ENCODE data around the gene TMEM147.

Gene TMEM147

GRCh38 chr19:35557539-35558399 lies 12.3 kb downstream of the TMEM147 start:
- DNase-seq (ENCODE audit: extremely low read depth, low read depth) = no peak
- TF ChIP-seq CTCF (IDR thresholded peaks at IDR 0.05; ENCODE audit: low read depth, low read length, missing control alignments) = no peak
- peak overlapping the region; percentile 22; the same call in 1 of the 2 replicates for H3K4me3 ChIP-seq (replicated peaks; ENCODE audit: low read depth, low read length)

- H3K4me3 ChIP-seq (replicated peaks; ENCODE audit: low read depth, low read length) = no peak overlapping the region
These were observed 13.2 kb downstream of the TMEM147 start for GRCh38 chr19:35558400-35559280.

GRCh38 chr19:35559281-35559659 lies 13.8 kb downstream of the TMEM147 start:
- H3K4me3 ChIP-seq (replicated peaks; ENCODE audit: low read depth, low read length) = no peak overlapping the region
- no peak for DNase-seq (ENCODE audit: extremely low read depth, low read depth)
- TF ChIP-seq CTCF (IDR thresholded peaks at IDR 0.05; ENCODE audit: low read depth, low read length, missing control alignments) = no peak

More at GRCh38 chr19:35558400-35559280, 13.2 kb downstream of the TMEM147 start:
- TF ChIP-seq CTCF (IDR thresholded peaks at IDR 0.05; ENCODE audit: low read depth, low read length, missing control alignments) = no peak
- no peak for DNase-seq (ENCODE audit: extremely low read depth, low read depth)

GRCh38 chr19:35559781-35560180 lies 14.4 kb downstream of the TMEM147 start:
- no peak for TF ChIP-seq CTCF (IDR thresholded peaks at IDR 0.05; ENCODE audit: low read depth, low read length, missing control alignments)

GRCh38 chr19:35560271-35560670 lies 14.8 kb downstream of the TMEM147 start:
- TF ChIP-seq CTCF (IDR thresholded peaks at IDR 0.05; ENCODE audit: low read depth, low read length, missing control alignments) = no peak
- H3K4me3 ChIP-seq (replicated peaks; ENCODE audit: low read depth, low read length) = no peak overlapping the region
- no peak for DNase-seq (ENCODE audit: extremely low read depth, low read depth)

More at GRCh38 chr19:35559781-35560180, 14.4 kb downstream of the TMEM147 start:
- no peak overlapping the region for H3K4me3 ChIP-seq (replicated peaks; ENCODE audit: low read depth, low read length)
- no peak for DNase-seq (ENCODE audit: extremely low read depth, low read depth)

- DNase-seq (ENCODE audit: extremely low read depth, low read depth) = no peak
- H3K4me3 ChIP-seq (replicated peaks; ENCODE audit: low read depth, low read length) = no peak overlapping the region
- no peak for TF ChIP-seq CTCF (IDR thresholded peaks at IDR 0.05; ENCODE audit: low read depth, low read length, missing control alignments)
These were observed 15.3 kb downstream of the TMEM147 start for GRCh38 chr19:35560677-35561076.

Measured in HFF-Myc (cell line).